H1 (cell line): ENCODE data around the gene SDF2L1.

ENCODE experiments used
- GABPA ChIP-seq: IDR thresholded peaks from 2 replicates; pipeline ENCODE4 v1.6.1; 2011; ENCODE audit warnings: mild to moderate bottlenecking, low read length, moderate library complexity, borderline replicate concordance; ENCODE audit not compliant: insufficient read depth
- POLR2A ChIP-seq, 2 experiments: IDR thresholded peaks; 1 replicate in 1 of 2; 2 replicates in 1 of 2; pipeline ENCODE4 v1.6.1; 2011; ENCODE audit warnings: low read depth in 2 of 2, low read length in 2 of 2, mild to moderate bottlenecking in 2 of 2; ENCODE audit errors: control extremely low read depth in 1 of 2
- SRF ChIP-seq: IDR thresholded peaks from 2 replicates; pipeline ENCODE4 v1.6.1; 2011; ENCODE audit warnings: mild to moderate bottlenecking, low read depth, low read length, moderate library complexity
- TF ChIP-seq, protein P1 (sequence below), 3 experiments: IDR thresholded peaks; 1 replicate in 2 of 3; 2 replicates in 1 of 3; pipeline versions ENCODE4 v1.5.1 to v1.6.1; 2011; ENCODE audit warnings: low read length in 3 of 3, mild to moderate bottlenecking in 3 of 3, inconsistent platforms in 2 of 3, low read depth in 1 of 3, moderate library complexity in 1 of 3; ENCODE audit not compliant: insufficient read depth in 1 of 3; ENCODE audit errors: control extremely low read depth in 1 of 3

DNA sequence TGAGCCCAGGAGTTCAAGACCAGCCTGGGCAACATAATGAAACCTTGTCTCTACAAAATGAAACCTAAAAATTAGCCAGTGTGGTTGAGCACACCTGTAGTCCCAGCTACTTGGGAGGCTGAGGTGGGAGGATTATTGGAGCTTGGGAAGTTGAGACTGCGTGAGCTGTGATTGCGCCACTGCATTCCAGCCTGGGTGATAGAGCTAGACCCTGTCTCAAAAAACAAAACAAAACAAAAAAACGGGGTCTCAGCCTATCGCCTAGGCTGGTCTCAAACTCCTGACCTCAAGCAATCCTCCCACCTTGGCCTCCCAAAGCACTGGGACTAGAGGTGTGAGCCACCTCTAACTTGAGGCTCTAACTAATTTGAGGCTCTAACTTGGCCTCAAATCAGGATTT is 37.3 kb downstream of the SDF2L1 start:
- TF ChIP-seq, protein P1, sequence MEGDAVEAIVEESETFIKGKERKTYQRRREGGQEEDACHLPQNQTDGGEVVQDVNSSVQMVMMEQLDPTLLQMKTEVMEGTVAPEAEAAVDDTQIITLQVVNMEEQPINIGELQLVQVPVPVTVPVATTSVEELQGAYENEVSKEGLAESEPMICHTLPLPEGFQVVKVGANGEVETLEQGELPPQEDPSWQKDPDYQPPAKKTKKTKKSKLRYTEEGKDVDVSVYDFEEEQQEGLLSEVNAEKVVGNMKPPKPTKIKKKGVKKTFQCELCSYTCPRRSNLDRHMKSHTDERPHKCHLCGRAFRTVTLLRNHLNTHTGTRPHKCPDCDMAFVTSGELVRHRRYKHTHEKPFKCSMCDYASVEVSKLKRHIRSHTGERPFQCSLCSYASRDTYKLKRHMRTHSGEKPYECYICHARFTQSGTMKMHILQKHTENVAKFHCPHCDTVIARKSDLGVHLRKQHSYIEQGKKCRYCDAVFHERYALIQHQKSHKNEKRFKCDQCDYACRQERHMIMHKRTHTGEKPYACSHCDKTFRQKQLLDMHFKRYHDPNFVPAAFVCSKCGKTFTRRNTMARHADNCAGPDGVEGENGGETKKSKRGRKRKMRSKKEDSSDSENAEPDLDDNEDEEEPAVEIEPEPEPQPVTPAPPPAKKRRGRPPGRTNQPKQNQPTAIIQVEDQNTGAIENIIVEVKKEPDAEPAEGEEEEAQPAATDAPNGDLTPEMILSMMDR (IDR thresholded peaks at IDR 0.05; ENCODE audit: control extremely low read depth in 1 of 3, insufficient read depth in 1 of 3, low read depth in 1 of 3, low read length in 3 of 3) = no peak
- no peak for TF ChIP-seq GABPA
- TF ChIP-seq SRF = no peak
- TF ChIP-seq POLR2A (IDR thresholded peaks at IDR 0.05; ENCODE audit: control extremely low read depth in 1 of 2, low read depth in 2 of 2, low read length in 2 of 2) = no peak
